ENCODE results near the gene PYHIN1.

DNA sequence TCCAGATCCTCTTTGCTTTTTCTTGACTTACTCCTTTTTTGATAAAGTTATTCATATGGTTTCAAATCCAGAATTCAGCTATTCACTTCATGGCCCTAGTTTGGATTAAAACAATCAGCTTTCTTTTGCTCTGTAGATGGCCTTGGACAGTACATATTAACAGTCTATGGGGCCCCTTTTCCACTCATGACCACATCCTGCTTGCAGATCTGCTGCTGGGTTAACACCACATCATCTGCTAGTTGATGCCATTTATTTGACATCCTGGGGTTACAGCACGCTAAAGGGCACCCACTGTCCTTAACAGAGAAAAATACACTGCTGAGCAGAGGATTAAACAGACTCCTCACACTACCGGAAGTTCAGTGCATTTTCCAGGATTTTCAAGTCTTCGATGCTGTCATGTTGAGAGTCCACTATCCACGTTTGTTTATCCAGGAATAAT is 77.4 kb downstream of the PYHIN1 start:
- TF ChIP-seq USF2 (IDR thresholded peaks at IDR 0.05; ENCODE audit: low read depth, low read length) (no peak), CTCF (conservative IDR thresholded peaks at IDR 0.05; ENCODE audit: low read depth, low read length) (no peak), POLR2A (IDR thresholded peaks at IDR 0.05; ENCODE audit: low read depth, low read length) (no peak), MXI1 (IDR thresholded peaks at IDR 0.05; ENCODE audit: borderline replicate concordance, low read depth, low read length) (no peak), RAD21 (IDR thresholded peaks at IDR 0.05; ENCODE audit: low read length) (no peak), RCOR1 (IDR thresholded peaks at IDR 0.05; ENCODE audit: insufficient replicate concordance, low read length) (no peak), RFX5 (IDR thresholded peaks at IDR 0.05; ENCODE audit: low read depth, low read length) (no peak), CHD1 (IDR thresholded peaks at IDR 0.05; ENCODE audit: low read depth, low read length) (no peak), CEBPB (IDR thresholded peaks at IDR 0.05; ENCODE audit: low read depth, low read length) (no peak), MAFK (IDR thresholded peaks at IDR 0.05; ENCODE audit: low read depth, low read length) (no peak), MAZ (IDR thresholded peaks at IDR 0.05; ENCODE audit: borderline replicate concordance, low read depth, low read length) (no peak), SMC3 (IDR thresholded peaks at IDR 0.05; ENCODE audit: low read depth, low read length) (no peak), BHLHE40 (IDR thresholded peaks at IDR 0.05; ENCODE audit: low read depth, low read length) (no peak)
